Sciatic nerve (tissue), 2 donors: ENCODE measurements around the gene BCAN. TPM values are rescaled to one million over a fixed set of nuclear protein-coding genes. Genes with fewer than 3 reads are reported as not detected.

Experiments used
- ATAC-seq: fragments of 200-7000 bp; cut with Tn5 transposase; one replicate; pipeline ENCODE4 v1.9.1; 2020; ENCODE audit warnings: mild to moderate bottlenecking, moderate library complexity
- DNase-seq: peaks from one replicate; pipeline ENCODE4 v3.0.0-alpha.2; 2020; ENCODE audit warnings: low spot score
- intact Hi-C: fragments of 100-400 bp; cut with DNase I; formaldehyde crosslinking; loops from one replicate; pipeline ENCODE4 v1.14.2; 2022
- total RNA-seq: library from RNA; stranded (reverse); fragmentation: NEBNext Ultra II Directional; extraction: Animal tissue kit (Norgen Biotek cat#: 25700); gene quantifications from one replicate; pipeline ENCODE4 v1.2.1, GENCODE V29; 2021
- donor health status: DM: no; HTN: no; CAD: no.
- donor health status: DM: no; HTN: no; CAD: no.

The BCAN gene
- total RNA-seq, 1 donor from 2014 or later, result 0.27 TPM

DNA sequence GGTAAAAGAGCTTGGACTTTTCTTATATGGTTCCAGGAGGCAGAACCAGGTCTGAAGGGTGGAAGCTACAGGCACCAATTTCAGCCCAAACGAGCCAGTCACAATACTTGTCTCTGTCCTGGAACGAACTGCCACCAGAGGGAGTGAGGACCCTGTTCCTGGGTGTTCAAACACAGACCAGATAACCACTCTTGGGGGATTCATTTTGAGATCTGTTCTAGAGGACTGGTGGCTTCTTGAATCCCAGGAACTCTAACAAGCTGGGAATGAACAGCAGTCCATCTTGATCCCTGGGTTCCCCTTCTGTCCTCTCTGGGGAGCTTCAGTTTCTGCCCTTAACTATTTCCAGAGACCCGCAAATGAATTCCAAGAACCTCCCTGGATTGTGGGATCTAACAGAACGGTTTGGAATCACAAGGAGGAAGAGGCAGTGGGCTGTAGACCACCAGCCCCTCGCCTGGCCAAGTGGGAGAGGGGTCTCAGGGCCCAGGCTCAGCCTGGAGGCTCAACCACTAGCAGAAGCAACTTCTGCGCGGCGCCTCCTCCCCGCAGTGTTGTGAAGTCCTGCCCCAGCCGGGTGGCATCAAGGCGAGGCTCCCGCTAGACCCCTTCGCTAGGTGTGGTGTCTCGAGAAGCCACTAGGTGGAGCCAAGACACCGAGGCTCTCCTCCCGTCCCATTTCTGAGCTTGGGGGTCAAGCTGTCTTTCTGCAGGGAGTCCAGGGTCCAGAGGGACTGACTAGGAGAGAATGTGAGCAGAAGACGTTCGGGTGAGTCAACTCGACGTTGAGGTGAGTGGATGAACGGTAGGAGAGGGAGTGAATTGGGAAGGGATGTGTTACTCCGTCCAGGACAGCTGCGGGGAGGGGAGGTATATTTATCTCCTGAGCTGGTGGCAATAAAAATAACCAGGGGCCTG is 47.4 kb downstream of the BCAN start:
- intact Hi-C loops, result loop anchor here (1.0 kb wide), 1 partner anchor 36 kb away; no protein-coding TSS in a partner anchor
- DNase-seq (peak; percentile 89), ATAC-seq (peak; percentile 95)

DNA sequence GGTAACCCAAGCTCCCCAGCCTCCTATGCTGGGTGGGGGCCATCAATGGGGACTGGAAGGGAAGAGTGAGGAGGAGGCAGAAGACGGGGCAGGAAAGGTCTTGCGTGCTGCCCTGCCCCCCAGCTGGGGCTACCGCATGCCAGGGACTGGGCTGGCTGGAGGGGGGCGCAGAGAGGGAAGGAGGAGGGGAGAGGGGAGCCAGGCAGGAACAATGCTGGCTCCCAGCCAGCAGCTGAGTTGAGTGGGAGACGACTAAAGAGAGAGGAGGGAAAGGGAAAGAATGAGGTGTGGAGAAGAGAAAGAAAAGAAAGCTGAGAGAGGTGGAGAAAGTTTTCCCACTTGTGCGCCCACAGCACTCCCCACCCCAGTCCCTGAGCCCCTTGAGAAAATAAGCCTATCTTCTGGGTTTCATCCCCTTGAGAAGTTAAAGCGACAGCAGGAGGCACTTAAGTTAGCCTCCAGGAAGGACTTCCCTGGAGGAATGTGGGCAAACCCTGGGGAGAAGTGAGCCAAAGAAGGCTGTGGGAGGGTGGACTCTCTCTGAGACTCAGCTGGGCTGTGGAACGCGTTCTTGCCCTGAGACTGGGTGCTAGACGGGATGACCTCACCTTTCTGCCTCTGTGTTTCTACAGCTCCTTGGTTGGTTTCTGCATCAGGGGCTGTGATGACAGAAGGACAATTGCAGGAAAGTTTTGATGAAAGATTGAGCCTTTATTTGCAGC is 48.2 kb downstream of the BCAN start:
- intact Hi-C loops, result loop anchor here (1.0 to 10.0 kb wide), 2 partner anchors 35 to 175 kb away; partner anchors contain the start of gene NTRK1
- ATAC-seq, result peak; percentile 5
- DNase-seq, result no peak

- DNase-seq, result no peak
- intact Hi-C loops, result loop anchor here (10.0 kb wide), 1 partner anchor 174 kb away; the partner anchor contains the start of gene NTRK1
- no peak for ATAC-seq
These were observed 48.7 kb downstream of the BCAN start for GRCh38 chr1:156690675-156691036.

- no peak for ATAC-seq
- intact Hi-C loops, result loop anchor here (10.0 kb wide), 1 partner anchor 174 kb away; the partner anchor contains the start of gene NTRK1
- no peak for DNase-seq
These were observed 49.3 kb downstream of the BCAN start for GRCh38 chr1:156691191-156691590.

- peak; percentile 20 for ATAC-seq
- no peak for DNase-seq
- intact Hi-C loops, result loop anchor here (10.0 kb wide), 1 partner anchor 173 kb away; the partner anchor contains the start of gene NTRK1
These were observed 49.9 kb downstream of the BCAN start for GRCh38 chr1:156691665-156692440.

GRCh38 chr1:156692441-156692924 is 50.6 kb downstream of the BCAN start:
- ATAC-seq, result no peak
- intact Hi-C loops, result loop anchor here (10.0 kb wide), 1 partner anchor 172 kb away; the partner anchor contains the start of gene NTRK1
- no peak for DNase-seq

DNA sequence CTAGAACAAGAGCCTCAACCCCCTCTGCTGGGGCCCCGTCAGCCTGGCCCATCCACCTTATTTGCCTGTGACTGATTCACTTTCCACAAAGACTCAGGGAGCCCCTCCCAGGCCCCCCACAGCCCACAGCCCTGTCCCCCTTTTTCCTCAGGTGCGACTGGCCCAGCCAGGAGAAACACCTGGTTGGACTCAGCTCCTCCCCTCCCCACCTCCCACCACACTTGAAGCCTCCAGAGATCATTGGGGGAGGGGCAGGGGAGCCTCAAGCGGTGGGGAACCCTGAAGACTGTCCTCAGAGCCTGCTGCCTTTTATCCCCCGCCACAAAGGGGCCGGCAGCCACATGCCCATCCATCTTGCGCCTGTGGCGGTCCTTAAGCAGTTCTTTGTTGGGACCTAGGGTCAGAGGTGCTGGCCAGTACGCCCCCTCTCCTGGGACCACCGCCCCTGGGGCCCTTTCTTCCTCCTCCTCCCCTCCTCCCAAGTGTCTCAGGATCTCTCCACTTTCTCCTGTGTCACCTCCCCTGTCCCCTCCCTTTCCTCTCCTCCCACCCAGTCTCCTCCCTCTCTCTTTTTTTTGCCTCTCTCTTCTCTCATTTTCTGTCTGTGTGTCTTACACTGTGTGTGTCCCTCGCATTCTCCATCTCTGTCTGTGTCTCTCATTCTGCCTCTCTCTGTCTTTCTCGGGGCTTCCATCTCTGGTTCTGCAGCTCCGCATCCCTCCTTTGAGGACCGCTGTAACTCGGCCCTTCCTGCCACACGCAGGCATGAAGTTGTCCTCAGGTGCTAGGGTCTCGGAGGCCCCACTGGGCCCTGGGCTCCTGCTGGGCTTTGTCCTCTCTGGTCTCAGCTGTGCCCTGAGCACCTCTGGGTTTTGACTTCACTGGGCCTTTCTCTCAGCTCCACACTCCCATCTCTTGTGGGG is 51.3 kb downstream of the BCAN start:
- no peak for DNase-seq
- intact Hi-C loops, result loop anchor here (10.0 kb wide), 1 partner anchor 172 kb away; the partner anchor contains the start of gene NTRK1
- ATAC-seq, result no peak

DNA sequence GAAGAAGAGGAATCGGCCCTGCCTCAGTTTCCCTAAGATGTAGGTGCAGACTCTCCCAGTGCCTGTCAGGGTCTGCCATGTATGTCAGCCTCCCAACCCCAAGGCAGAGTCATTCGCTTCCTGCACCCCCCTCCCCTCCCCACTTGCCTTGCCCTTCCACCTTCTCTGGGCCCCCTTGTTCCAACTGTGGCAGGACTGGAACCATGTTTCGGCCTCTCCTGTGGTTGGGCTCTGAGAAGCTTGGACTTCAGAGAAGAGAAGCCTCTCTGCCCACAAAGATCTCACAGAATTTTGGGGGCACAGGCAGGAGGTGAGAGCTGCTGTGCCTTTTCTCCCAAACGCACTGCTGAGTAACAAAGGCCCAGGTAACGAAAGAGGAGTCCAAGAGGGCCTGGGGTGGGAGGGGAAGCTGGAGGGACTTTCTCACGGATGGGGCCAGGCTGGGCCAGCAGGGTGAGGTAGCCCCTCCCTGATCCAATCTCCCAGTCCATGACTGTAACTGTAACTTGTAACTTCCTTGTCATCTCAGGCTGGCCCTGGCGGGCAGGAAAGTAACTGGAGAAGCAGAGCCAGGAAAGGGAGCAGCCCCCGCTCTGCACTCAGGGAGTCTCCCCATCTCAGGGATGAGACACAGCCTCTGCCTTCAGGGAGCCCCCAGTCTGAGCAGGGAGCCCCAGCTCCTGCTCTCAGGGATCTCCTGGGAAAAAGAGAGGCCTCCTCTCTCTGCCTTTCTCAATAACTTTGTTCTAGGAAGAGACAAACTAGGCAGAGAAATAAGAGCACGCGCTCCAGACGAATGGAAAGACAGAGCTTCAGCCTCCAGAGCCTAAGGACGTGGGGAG is 52.2 kb downstream of the BCAN start:
- intact Hi-C loops, result loop anchor here (10.0 kb wide), 1 partner anchor 171 kb away; the partner anchor contains the start of gene NTRK1
- ATAC-seq (no peak), DNase-seq (no peak)

GRCh38 chr1:156694690-156694962 is 52.7 kb downstream of the BCAN start:
- no peak for DNase-seq
- no peak for ATAC-seq
- intact Hi-C loops, result loop anchor here (10.0 kb wide), 1 partner anchor 170 kb away; the partner anchor contains the start of gene NTRK1

DNA sequence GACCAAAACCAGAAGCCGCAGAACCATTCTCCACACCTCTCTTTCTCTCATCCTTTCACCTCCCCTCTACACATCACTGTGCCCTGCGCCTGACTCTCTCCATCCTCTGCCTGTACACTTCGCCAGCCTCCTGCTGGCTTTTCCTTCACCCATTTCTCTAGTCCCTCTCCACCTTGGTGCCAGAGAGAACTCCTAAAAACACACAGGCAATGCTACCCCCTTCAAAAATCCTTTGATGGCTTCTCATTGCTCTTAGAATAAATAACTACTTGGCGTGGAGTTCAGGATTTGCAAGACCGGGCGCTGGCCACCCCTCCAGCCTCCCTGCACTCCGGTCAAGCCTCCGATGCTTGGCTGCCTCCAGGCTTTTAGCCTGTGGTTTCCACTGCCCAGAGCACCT is 54.8 kb downstream of the BCAN start:
- intact Hi-C loops, result loop anchor here (10.0 kb wide), 1 partner anchor 168 kb away; the partner anchor contains the start of gene NTRK1
- ATAC-seq, result no peak
- DNase-seq, result no peak

DNA sequence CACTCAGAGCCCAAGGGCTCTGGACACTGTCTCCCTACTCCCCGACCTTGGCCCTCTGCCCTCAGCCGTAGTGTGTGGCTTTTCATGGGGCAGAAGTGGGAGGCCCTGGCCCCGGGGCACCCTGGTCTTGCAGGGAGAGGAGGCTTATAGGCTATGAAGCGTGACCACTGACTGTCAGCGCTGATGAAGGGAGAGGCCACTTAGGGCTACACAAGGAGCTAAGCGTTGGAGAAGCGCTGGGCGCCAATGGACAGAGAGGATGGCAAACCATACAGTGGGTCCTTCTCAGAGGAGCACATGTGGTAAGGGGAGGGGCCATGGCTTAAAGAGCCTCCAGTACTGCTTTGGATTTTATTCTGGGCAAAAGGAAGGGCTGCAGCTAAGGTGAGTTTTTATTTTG is 55.6 kb downstream of the BCAN start:
- intact Hi-C loops, result loop anchor here (10.0 kb wide), 1 partner anchor 167 kb away; the partner anchor contains the start of gene NTRK1
- no peak for ATAC-seq
- DNase-seq, result no peak

- no peak for ATAC-seq
- intact Hi-C loops, result loop anchor here (10.0 kb wide), 1 partner anchor 166 kb away; the partner anchor contains the start of gene NTRK1
- no peak for DNase-seq
These were observed 57.1 kb downstream of the BCAN start for GRCh38 chr1:156698995-156699394.

GRCh38 chr1:156700736-156701531 is 59.0 kb downstream of the BCAN start:
- DNase-seq (no peak), ATAC-seq (no peak)
- intact Hi-C loops, result no loop called here

DNA sequence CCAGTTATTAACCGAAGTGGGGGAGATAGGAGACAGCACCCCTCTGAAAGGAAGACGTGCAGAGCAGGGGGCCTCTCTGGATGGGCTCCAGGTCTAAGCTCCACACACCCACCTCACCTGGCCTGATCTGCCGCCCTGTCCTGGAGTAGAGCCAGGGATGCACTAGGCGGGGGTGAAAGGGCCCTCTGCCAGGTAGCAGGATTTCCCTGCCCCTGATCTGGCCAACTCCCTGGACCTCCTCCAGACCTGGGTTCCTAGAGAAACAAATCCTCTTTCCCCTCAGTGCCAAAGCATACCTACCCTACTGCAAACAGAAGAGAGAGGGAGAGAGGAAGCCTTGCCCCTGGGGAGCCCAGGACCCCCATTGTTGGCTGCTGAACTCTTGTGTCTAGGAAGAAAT is 61.4 kb downstream of the BCAN start:
- no peak for DNase-seq
- ATAC-seq, result no peak
- intact Hi-C loops, result no loop called here

GRCh38 chr1:156703741-156704140 is 61.8 kb downstream of the BCAN start:
- DNase-seq (no peak), ATAC-seq (no peak)
- intact Hi-C loops, result no loop called here

DNA sequence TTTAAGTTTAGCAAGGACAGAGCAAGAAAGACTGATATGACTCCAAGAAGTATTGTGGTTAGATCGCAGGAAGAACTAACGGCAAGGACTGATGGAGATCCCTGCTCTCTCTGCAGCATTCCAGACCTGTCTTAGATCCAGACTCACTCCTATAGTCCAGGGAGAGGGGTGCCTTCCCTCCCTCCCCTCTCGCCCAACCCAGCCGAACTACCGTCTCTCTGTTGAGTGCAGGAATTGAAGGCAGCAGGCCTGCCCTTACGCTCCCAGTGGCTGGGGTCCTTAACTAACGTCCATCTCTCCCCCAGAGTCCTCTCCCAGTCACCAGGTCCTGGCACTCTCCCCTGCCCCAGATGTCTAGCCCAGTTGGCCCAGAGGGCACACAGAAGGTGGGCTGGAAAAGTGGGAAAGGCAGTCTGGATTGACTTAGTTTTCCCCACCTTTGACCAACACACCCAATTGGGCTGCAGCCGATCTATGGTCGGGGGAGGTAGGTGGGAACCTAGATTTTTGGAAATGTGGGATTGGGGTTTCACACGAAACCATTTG is 62.3 kb downstream of the BCAN start:
- ATAC-seq, result no peak

More for the DNA sequence above, 62.3 kb downstream of the BCAN start:
- intact Hi-C loops, result no loop called here
- no peak for DNase-seq
